SK-N-SH treated with all-trans-retinoic acid at 6 μM for 48 hours (cell line): ENCODE data around the gene TTC23L.

ENCODE experiments used
- BACH2 ChIP-seq: fragments of 250-450 bp; sonication (Bioruptor Pico); IDR thresholded peaks from 2 replicates; pipeline ENCODE4 v1.9.0; 2021; ENCODE audit warnings: mild to moderate bottlenecking, borderline replicate concordance
- CREB5 ChIP-seq: fragments of 250-450 bp; sonication (Bioruptor Pico); IDR thresholded peaks from 2 replicates; pipeline ENCODE4 v1.5.1; 2020; ENCODE audit warnings: low read depth, mild to moderate bottlenecking, moderate library complexity
- OSR1 ChIP-seq: fragments of 250-450 bp; sonication (Bioruptor Pico); IDR thresholded peaks from 2 replicates; pipeline ENCODE4 v1.8.0; 2022; ENCODE audit warnings: moderate library complexity, mild to moderate bottlenecking, inconsistent platforms
- PATZ1 ChIP-seq: fragments of 250-450 bp; sonication (Bioruptor Pico); IDR thresholded peaks from 2 replicates; pipeline ENCODE4 v1.8.0; 2020; ENCODE audit warnings: mild to moderate bottlenecking, moderate library complexity, borderline replicate concordance
- PPARA ChIP-seq: fragments of 250-450 bp; sonication (Bioruptor Pico); IDR thresholded peaks from 2 replicates; pipeline ENCODE4 v1.5.0; 2020; ENCODE audit warnings: mild to moderate bottlenecking, borderline replicate concordance
- RARB ChIP-seq: fragments of 250-450 bp; sonication (Bioruptor Pico); IDR thresholded peaks from 2 replicates; pipeline ENCODE4 v1.8.0; 2021; ENCODE audit warnings: mild to moderate bottlenecking, moderate library complexity
- SNAI2 ChIP-seq: fragments of 250-450 bp; sonication (Bioruptor Pico); IDR thresholded peaks from 2 replicates; pipeline ENCODE4 v1.5.0; 2020; ENCODE audit warnings: mild to moderate bottlenecking, moderate library complexity
- TOX ChIP-seq: fragments of 250-450 bp; sonication (Bioruptor Pico); IDR thresholded peaks from 2 replicates; pipeline ENCODE4 v1.8.0; 2021; ENCODE audit warnings: mild to moderate bottlenecking, moderate library complexity, borderline replicate concordance
- ZFP3 ChIP-seq: fragments of 250-450 bp; sonication (Bioruptor Pico); IDR thresholded peaks from 2 replicates; pipeline ENCODE4 v1.5.0; 2020; ENCODE audit warnings: mild to moderate bottlenecking, moderate library complexity
- ZNF565 ChIP-seq: fragments of 450-650 bp; formaldehyde crosslinking; conservative IDR thresholded peaks from 2 replicates; pipeline ENCODE4 v1.5.0; 2020; ENCODE audit warnings: low read depth, mild to moderate bottlenecking, moderate library complexity
- ZNF70 ChIP-seq: fragments of 450-650 bp; formaldehyde crosslinking; IDR thresholded peaks from 2 replicates; pipeline ENCODE4 v1.5.0; 2020; ENCODE audit warnings: mild to moderate bottlenecking, moderate library complexity
- ZNF8 ChIP-seq: fragments of 450-650 bp; formaldehyde crosslinking; IDR thresholded peaks from 2 replicates; pipeline ENCODE4 v1.5.0; 2020; ENCODE audit warnings: mild to moderate bottlenecking, moderate library complexity

GRCh38 chr5:34859253-34859652 lies 20.3 kb downstream of the TTC23L start:
- TF ChIP-seq RARB (CRISPR knock-in tag) (no peak), SNAI2 (CRISPR knock-in tag) (no peak), ZNF8 (CRISPR knock-in tag) (no peak), ZFP3 (CRISPR knock-in tag) (no peak), OSR1 (CRISPR knock-in tag) (no peak), ZNF70 (CRISPR knock-in tag) (no peak), PATZ1 (CRISPR knock-in tag) (no peak), PPARA (no peak), ZNF565 (no peak), BACH2 (CRISPR knock-in tag) (no peak), TOX (CRISPR knock-in tag) (no peak), CREB5 (CRISPR knock-in tag) (no peak)
